GM23338 (cell line): ENCODE results near the gene PPP1R16B. TPM values are rescaled to one million over a fixed set of nuclear protein-coding genes. Genes with fewer than 3 reads are reported as not detected.

Experiments
- ATAC-seq: fragments of 200-7000 bp; cut with Tn5 transposase; 3 replicates; pipeline ENCODE4 v1.9.1; 2020
- DNase-seq: peaks from one replicate; pipeline ENCODE4 v3.0.0-alpha.2; 2015; ENCODE audit warnings: low spot score
- H2AFZ ChIP-seq: fragments of 200-600 bp; sonication (generic); 2 replicates; pipeline ENCODE4 v1.8.0; 2016; ENCODE audit warnings: antibody characterized with exemption, mild to moderate bottlenecking, moderate library complexity
- H3F3A ChIP-seq: fragments of 200-600 bp; sonication (generic); replicated peaks from 2 replicates; pipeline ENCODE4 v1.8.0; 2017; ENCODE audit warnings: antibody characterized with exemption, mixed run types, low read depth
- H3K27ac ChIP-seq: fragments of 200-600 bp; sonication (generic); 2 replicates; pipeline ENCODE4 v1.6.1; 2016; ENCODE audit warnings: low read depth
- H3K27me3 ChIP-seq: fragments of 200-600 bp; sonication (generic); 2 replicates; pipeline ENCODE4 v1.8.0; 2016; ENCODE audit warnings: mild to moderate bottlenecking, mixed run types, moderate library complexity; ENCODE audit not compliant: insufficient read depth
- H3K36me3 ChIP-seq: fragments of 200-600 bp; sonication (generic); 2 replicates; pipeline ENCODE4 v1.8.0; 2016; ENCODE audit warnings: mild to moderate bottlenecking; ENCODE audit not compliant: insufficient read depth
- H3K4me1 ChIP-seq: fragments of 200-600 bp; sonication (generic); 2 replicates; pipeline ENCODE4 v1.8.0; 2016; ENCODE audit warnings: mild to moderate bottlenecking, moderate library complexity; ENCODE audit not compliant: insufficient read depth
- H3K4me2 ChIP-seq: fragments of 200-600 bp; sonication (generic); 2 replicates; pipeline ENCODE4 v1.7.1; 2017; ENCODE audit warnings: mixed run types
- H3K4me3 ChIP-seq: fragments of 200-600 bp; sonication (generic); 2 replicates; pipeline ENCODE4 v1.6.1; 2016; ENCODE audit warnings: mixed run types
- H3K79me2 ChIP-seq: fragments of 200-600 bp; sonication (generic); replicated peaks from 2 replicates; pipeline ENCODE4 v1.8.0; 2017; ENCODE audit warnings: mild to moderate bottlenecking; ENCODE audit not compliant: insufficient read depth
- H3K9me2 ChIP-seq: fragments of 200-600 bp; sonication (generic); 2 replicates; pipeline ENCODE4 v1.8.0; 2017; ENCODE audit not compliant: insufficient read depth
- H4K20me1 ChIP-seq: fragments of 200-600 bp; sonication (generic); replicated peaks from 2 replicates; pipeline ENCODE4 v1.8.0; 2017; ENCODE audit warnings: mild to moderate bottlenecking; ENCODE audit not compliant: insufficient read depth
- H3K27ac Mint-ChIP-seq: 2 replicates; pipeline ENCODE4 v1.8.0; 2020; ENCODE audit warnings: inconsistent platforms, mild to moderate bottlenecking, moderate library complexity, mixed read lengths
- H3K27me3 Mint-ChIP-seq: 3 replicates; pipeline ENCODE4 v1.8.0; 2022; ENCODE audit warnings: low read depth, mild to moderate bottlenecking, moderate library complexity, mixed read lengths, inconsistent platforms; ENCODE audit not compliant: insufficient read depth, poor library complexity
- H3K36me3 Mint-ChIP-seq: 3 replicates; pipeline ENCODE4 v1.8.0; 2021; ENCODE audit warnings: low read depth, mild to moderate bottlenecking, inconsistent platforms, moderate library complexity, mixed read lengths
- H3K4me1 Mint-ChIP-seq: 3 replicates; pipeline ENCODE4 v1.8.0; 2020; ENCODE audit warnings: mild to moderate bottlenecking, inconsistent platforms, mixed read lengths
- H3K4me3 Mint-ChIP-seq: 3 replicates; pipeline ENCODE4 v1.8.0; 2021; ENCODE audit warnings: moderate library complexity, mild to moderate bottlenecking, inconsistent platforms, mixed read lengths
- H3K9me3 Mint-ChIP-seq: 3 replicates; pipeline ENCODE4 v1.8.0; 2020; ENCODE audit warnings: moderate library complexity, mild to moderate bottlenecking, inconsistent platforms, mixed read lengths
- CREB1 ChIP-seq: fragments of 250-450 bp; sonication (Bioruptor Pico); IDR thresholded peaks from 2 replicates; pipeline ENCODE4 v1.5.0; 2020; ENCODE audit warnings: low read depth, mild to moderate bottlenecking, moderate library complexity
- NANOG ChIP-seq: IDR thresholded peaks from 2 replicates; pipeline ENCODE4 v1.6.1; 2016; ENCODE audit warnings: antibody characterized with exemption, borderline replicate concordance
- STAT1 ChIP-seq: IDR thresholded peaks from one replicate; pipeline ENCODE4 v1.6.1; 2016; ENCODE audit warnings: antibody characterized with exemption; ENCODE audit not compliant: unreplicated experiment
- ZNF114 ChIP-seq: fragments of 250-450 bp; sonication (Bioruptor Pico); IDR thresholded peaks from 2 replicates; pipeline ENCODE4 v1.5.0; 2020; ENCODE audit warnings: mild to moderate bottlenecking, moderate library complexity
- ZNF331 ChIP-seq: fragments of 250-450 bp; sonication (Bioruptor Pico); IDR thresholded peaks from 2 replicates; pipeline ENCODE4 v1.5.0; 2020; ENCODE audit warnings: low read depth, mild to moderate bottlenecking, moderate library complexity
- ZNF462 ChIP-seq: fragments of 250-450 bp; sonication (Bioruptor Pico); IDR thresholded peaks from 2 replicates; pipeline ENCODE4 v1.5.0; 2020; ENCODE audit warnings: mild to moderate bottlenecking, moderate library complexity
- polyA plus RNA-seq: library from polyadenylated mRNA; unstranded; fragments of >200 nt; fragmentation: Nextera tagmentation; extraction: Ambion mirVana; gene quantifications from 2 replicates; pipeline ENCODE4 v1.2.1, GENCODE V29; 2016
- total RNA-seq: library from RNA; depleted of rRNA; stranded (reverse); fragments of >200 nt; shearing (Covaris generic); gene quantifications from 2 replicates; pipeline ENCODE4 v1.2.3, GENCODE V29; 2014
- TF ChIP-seq, protein P1 (sequence below): IDR thresholded peaks from one replicate; pipeline ENCODE4 v1.6.1; 2018; ENCODE audit warnings: antibody characterized with exemption; ENCODE audit not compliant: unreplicated experiment
- TF ChIP-seq, protein P2 (sequence below): IDR thresholded peaks from 2 replicates; pipeline ENCODE4 v1.6.1; 2016; ENCODE audit warnings: antibody characterized with exemption
- TF ChIP-seq, protein P3 (sequence below), 2 experiments: fragments of 200-600 bp in 1 of 2; sonication (generic) in 1 of 2; conservative IDR thresholded peaks; 2 replicates each; pipeline versions ENCODE4 v1.5.1 to v1.6.1; 2016 to 2017; ENCODE audit warnings: antibody characterized with exemption in 2 of 2, low read depth in 2 of 2, mild to moderate bottlenecking in 2 of 2, moderate library complexity in 1 of 2

PPP1R16B gene
- total and polyA plus RNA-seq, 2 experiments from 2014 or later: 1.6 to 11.5 TPM

DNA sequence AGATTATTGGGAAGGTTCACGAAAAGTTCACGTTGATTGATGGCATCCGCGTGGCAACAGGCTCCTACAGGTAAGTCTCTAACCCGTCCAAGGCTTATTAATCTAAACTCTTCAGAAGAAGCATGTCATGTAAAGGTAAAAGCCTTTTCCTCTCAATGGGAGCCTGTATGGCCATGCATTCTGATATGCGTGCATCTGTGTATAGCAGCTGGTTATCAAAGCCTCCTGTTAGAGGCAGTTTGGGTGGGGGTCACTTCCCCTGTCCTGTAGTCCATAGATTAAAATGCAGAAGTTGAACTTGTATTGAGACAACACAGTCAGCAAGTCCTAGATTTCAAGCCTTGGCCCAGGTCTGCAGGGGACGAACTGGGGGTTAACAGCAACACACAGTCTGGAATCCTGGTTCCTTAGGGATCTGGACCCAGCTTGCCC, 142.4 kb downstream of the PPP1R16B start (continued):
- TF ChIP-seq, protein P1, sequence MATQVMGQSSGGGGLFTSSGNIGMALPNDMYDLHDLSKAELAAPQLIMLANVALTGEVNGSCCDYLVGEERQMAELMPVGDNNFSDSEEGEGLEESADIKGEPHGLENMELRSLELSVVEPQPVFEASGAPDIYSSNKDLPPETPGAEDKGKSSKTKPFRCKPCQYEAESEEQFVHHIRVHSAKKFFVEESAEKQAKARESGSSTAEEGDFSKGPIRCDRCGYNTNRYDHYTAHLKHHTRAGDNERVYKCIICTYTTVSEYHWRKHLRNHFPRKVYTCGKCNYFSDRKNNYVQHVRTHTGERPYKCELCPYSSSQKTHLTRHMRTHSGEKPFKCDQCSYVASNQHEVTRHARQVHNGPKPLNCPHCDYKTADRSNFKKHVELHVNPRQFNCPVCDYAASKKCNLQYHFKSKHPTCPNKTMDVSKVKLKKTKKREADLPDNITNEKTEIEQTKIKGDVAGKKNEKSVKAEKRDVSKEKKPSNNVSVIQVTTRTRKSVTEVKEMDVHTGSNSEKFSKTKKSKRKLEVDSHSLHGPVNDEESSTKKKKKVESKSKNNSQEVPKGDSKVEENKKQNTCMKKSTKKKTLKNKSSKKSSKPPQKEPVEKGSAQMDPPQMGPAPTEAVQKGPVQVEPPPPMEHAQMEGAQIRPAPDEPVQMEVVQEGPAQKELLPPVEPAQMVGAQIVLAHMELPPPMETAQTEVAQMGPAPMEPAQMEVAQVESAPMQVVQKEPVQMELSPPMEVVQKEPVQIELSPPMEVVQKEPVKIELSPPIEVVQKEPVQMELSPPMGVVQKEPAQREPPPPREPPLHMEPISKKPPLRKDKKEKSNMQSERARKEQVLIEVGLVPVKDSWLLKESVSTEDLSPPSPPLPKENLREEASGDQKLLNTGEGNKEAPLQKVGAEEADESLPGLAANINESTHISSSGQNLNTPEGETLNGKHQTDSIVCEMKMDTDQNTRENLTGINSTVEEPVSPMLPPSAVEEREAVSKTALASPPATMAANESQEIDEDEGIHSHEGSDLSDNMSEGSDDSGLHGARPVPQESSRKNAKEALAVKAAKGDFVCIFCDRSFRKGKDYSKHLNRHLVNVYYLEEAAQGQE: no peak
- TF ChIP-seq CREB1 (CRISPR knock-in tag): no peak
- no peak for TF ChIP-seq ZNF331
- TF ChIP-seq ZNF462 (CRISPR knock-in tag): no peak

- peaks cover 89% of the 10 kb centered on the region for H3K36me3 Mint-ChIP-seq
- Histone ChIP-seq H2AFZ (no peak overlapping the region), H3K9me2 (no peaks in the 10 kb centered on the region), H3K36me3 (peaks cover 47% of the 10 kb centered on the region), H3K27me3 (no peaks in the 10 kb centered on the region), H3K79me2 (peaks cover 21% of the 10 kb centered on the region), H3K4me3 (no peak overlapping the region), H4K20me1 (peaks cover 24% of the 10 kb centered on the region; the same call in 1 of the 2 replicates), H3K4me2 (no peak overlapping the region), H3K4me1 (no peaks in the 10 kb centered on the region), H3K27ac (no peak overlapping the region), H3F3A (0 out of 2 replicates have a peak, but pooled peaks cover 6% of the 10 kb centered on the region)
- ATAC-seq: no peak
- H3K27me3 Mint-ChIP-seq: peaks cover 3% of the 10 kb centered on the region
- H3K27ac Mint-ChIP-seq: no peak overlapping the region; the same call in 1 of the 2 replicates
- no peak for DNase-seq
- no peak overlapping the region for H3K4me3 Mint-ChIP-seq
- H3K9me3 Mint-ChIP-seq: no peaks in the 10 kb centered on the region
- H3K4me1 Mint-ChIP-seq: no peaks in the 10 kb centered on the region
- TF ChIP-seq, protein P2, sequence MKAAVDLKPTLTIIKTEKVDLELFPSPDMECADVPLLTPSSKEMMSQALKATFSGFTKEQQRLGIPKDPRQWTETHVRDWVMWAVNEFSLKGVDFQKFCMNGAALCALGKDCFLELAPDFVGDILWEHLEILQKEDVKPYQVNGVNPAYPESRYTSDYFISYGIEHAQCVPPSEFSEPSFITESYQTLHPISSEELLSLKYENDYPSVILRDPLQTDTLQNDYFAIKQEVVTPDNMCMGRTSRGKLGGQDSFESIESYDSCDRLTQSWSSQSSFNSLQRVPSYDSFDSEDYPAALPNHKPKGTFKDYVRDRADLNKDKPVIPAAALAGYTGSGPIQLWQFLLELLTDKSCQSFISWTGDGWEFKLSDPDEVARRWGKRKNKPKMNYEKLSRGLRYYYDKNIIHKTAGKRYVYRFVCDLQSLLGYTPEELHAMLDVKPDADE: no peak
- TF ChIP-seq ZNF331 (no peak), ZNF114 (CRISPR knock-in tag) (no peak), NANOG (no peak), STAT1 (no peak)
- TF ChIP-seq, protein P3, sequence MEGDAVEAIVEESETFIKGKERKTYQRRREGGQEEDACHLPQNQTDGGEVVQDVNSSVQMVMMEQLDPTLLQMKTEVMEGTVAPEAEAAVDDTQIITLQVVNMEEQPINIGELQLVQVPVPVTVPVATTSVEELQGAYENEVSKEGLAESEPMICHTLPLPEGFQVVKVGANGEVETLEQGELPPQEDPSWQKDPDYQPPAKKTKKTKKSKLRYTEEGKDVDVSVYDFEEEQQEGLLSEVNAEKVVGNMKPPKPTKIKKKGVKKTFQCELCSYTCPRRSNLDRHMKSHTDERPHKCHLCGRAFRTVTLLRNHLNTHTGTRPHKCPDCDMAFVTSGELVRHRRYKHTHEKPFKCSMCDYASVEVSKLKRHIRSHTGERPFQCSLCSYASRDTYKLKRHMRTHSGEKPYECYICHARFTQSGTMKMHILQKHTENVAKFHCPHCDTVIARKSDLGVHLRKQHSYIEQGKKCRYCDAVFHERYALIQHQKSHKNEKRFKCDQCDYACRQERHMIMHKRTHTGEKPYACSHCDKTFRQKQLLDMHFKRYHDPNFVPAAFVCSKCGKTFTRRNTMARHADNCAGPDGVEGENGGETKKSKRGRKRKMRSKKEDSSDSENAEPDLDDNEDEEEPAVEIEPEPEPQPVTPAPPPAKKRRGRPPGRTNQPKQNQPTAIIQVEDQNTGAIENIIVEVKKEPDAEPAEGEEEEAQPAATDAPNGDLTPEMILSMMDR (conservative IDR thresholded peaks at IDR 0.05; ENCODE audit: low read depth in 2 of 2): no peak
Measured at GRCh38 chr20:38950254-38950653, 144.8 kb downstream of the PPP1R16B start.
